GM21619 (cell line): ENCODE results near the gene GAL3ST1.
"Not testable (repeated sequence)": the region's sequence is repeated elsewhere in the genome, so short reads cannot be mapped to it uniquely, and the experiment has no call there.

Experiments
- ATAC-seq: cut with Tn5 transposase; IDR thresholded peaks from one replicate; pipeline ENCODE4 v1.9.1; 2021; ENCODE audit not compliant: unreplicated experiment

GAL3ST1 gene, protein sequence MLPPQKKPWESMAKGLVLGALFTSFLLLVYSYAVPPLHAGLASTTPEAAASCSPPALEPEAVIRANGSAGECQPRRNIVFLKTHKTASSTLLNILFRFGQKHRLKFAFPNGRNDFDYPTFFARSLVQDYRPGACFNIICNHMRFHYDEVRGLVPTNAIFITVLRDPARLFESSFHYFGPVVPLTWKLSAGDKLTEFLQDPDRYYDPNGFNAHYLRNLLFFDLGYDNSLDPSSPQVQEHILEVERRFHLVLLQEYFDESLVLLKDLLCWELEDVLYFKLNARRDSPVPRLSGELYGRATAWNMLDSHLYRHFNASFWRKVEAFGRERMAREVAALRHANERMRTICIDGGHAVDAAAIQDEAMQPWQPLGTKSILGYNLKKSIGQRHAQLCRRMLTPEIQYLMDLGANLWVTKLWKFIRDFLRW

DNA sequence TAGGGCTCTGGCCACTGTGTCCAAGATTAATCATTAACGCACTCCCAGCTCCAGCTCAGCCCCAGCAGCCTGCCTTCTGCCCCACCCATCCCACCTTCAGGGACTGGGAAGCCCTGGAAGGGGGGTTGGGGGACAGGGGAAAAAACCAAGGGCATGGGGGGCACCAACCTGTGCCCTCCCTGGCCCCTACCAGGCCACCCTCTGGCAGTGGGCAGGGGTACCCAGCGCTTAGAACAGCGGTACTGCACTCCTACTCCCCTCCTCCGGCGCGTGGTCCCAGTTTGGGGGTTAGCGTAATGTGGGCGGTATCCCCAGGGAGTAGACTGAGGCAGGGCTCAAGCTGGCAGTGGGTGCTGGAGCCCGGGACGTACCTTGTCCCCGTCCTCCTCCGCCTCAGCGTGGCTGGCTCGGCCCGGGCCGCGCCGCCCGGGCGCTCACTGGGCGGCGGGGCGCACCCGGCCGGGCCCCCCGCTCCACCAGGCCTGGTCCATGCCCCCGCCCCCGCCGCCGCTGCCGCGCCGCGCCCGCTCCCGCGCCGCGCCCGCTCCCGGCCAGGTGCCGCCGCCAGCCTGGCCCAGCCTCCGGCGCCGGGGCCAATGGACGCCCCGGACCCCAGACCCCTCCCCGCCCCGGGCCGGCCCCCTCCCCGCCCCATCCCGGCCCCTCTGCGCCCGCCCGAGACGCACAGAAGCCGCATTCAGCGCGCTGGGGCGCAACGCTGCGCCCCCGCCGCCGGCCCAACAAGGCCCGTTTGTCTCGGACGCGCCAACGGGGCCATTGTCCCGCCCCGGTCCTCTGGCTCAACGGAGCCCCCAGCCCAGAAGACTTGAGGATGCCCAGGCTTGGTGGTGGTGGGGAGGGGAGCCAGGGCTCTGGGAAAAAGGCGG, at the start of gene GAL3ST1:
TSS of gene GAL3ST1 (minus strand) at position 571 of the 887 bp plus-strand sequence. CDS start 17,273 bp downstream, outside the sequence.
- no peak for ATAC-seq

DNA sequence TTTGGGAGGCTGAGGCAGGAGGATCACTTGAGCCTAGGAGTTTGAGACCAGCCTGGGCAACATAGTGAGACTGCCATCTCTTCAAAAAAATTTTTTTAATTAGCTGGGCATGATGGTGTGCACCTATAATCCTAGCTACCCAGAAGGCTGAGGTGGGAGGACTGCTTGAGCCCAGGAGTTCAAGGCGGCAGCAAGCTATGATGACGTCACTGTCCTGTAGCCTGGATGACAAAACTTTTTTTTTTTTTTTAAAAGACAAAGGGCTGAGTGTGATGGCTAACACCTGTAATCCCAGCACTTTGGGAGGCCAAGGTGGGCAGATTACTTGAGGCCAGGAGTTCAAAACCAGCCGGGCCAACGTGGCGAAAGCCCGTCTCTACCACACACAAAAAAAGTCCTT, 45.4 kb upstream of the GAL3ST1 start:
- not testable (repeated sequence) for ATAC-seq

DNA sequence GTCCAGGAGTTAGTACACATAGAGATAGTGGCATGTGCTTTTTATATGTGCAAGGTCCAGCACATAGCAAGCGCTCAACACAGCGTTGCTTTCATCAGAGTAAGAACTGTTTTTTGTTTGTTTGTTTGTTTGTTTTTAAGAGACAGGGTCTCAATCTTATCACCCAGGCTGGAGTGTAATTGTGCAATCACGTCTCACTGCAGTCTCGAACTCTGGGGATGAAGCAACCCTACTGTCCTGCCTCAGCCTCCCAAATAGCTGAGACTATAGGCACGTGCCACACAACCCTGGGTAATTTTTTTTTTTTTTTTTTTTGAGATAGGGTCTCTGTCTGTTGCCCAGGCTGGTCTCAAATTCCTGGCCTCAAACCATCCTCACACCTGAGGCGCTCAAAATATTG, 43.4 kb upstream of the GAL3ST1 start:
- no peak for ATAC-seq

DNA sequence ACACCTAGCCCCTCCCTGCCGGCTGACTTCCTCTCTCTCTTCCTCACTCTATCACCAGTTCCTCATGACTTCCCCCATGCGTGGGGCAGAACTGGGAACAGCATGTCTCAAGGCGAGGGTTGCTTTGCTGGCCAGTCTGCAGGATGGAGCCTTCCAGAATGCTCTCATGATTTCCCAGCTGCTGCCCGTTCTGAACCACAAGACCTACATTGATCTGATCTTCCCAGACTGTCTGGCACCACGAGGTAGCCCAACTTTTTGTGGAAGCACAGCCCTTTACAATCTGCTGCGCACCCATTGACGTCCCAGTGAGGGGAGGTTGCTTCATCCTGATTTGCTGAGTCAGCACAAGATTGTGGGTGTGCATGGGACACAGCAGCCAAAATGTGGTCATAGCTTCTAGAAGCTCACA, 41.1 kb upstream of the GAL3ST1 start:
- ATAC-seq, result no peak

DNA sequence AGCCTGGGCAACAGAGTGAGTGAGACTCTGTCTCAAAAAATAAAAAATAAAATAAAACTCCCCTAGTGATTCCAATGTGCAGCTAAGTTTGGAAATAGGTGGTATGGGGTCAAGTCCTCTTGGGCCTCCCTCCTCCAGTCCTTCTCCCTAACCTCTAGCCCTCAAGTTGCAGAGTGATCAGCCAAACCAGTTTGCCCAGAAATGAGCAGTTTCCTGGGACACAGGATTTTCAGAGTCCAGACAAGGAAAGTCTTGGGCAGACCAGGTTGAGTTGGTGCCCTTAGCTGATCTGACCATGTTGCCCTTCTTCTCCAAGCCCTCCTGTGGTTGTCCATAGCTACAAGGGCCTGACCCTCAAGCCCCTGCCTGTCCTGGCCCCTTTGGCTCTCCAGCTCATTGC, 40.4 kb upstream of the GAL3ST1 start:
- ATAC-seq, result no peak

DNA sequence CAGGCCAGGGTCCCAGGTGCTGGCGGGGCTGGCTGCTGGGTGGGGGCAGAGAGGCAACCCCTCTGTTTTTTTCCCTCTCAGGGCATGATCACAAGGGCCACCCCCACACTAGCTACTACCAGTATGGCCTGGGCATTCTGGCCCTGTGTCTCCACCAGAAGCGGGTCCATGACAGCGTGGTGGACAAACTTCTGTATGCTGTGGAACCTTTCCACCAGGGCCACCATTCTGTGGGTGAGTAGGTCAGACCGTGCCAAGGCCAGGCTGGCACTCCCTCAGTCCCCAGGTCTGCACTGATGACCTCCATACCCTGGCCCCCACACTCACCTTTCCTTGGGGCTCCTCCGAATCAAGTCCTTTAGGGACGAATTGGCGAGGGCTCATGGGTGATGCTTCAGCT, 39.8 kb upstream of the GAL3ST1 start:
- ATAC-seq, result no peak

DNA sequence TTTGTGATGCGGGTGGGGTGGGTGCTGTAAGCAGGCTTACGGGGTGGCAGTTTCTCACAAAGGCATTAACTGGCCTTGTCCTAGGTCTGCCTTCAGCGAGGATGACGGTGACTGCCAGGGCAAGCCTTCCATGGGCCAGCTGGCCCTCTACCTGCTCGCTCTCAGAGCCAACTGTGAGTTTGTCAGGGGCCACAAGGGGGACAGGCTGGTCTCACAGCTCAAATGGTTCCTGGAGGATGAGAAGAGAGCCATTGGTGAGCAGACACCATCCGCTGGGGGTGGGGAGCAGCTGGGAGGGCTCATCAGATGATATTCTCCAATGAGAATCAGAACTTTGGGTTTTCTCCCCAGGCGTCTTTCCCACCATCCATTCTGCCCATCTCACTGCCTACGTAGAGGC, 38.3 kb upstream of the GAL3ST1 start:
- no peak for ATAC-seq

DNA sequence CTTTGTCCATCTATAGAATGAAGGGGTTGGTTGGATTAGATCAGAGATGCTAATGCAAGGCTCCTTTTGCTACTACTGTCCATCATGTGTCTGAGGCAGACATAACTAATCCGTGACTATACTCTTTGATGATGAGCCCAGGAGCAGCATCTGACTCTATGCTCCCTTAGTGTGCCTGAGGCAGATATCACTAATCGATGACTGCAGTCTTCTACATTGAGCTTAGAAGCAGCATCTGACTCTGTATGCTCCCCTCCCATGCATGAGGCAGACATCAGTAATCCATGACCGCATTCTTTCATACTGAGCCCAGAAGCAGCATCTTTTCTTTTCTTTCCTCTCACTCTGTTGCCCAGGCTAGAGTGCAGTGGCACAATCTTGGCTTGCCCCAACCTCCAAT, 36.7 kb upstream of the GAL3ST1 start:
- no peak for ATAC-seq

DNA sequence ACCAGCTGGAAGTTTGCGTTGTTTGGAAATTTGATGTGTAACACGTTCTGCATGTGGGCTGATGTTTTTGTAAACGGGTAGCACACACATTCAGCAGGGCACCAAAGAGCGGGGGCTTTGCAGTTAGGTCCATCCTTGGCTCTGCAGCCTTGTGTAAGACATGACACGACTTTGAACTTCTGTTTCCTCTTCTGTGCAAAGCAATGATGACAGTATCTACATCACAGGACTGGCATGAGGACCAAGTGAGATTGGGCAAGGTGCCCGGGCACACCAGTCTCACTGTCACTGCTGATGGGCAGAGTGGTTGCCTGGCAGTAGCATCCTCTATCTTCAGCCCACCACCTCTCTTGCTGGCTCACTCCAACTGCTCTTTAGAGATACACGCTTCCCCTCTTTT, 35.8 kb upstream of the GAL3ST1 start:
- no peak for ATAC-seq

DNA sequence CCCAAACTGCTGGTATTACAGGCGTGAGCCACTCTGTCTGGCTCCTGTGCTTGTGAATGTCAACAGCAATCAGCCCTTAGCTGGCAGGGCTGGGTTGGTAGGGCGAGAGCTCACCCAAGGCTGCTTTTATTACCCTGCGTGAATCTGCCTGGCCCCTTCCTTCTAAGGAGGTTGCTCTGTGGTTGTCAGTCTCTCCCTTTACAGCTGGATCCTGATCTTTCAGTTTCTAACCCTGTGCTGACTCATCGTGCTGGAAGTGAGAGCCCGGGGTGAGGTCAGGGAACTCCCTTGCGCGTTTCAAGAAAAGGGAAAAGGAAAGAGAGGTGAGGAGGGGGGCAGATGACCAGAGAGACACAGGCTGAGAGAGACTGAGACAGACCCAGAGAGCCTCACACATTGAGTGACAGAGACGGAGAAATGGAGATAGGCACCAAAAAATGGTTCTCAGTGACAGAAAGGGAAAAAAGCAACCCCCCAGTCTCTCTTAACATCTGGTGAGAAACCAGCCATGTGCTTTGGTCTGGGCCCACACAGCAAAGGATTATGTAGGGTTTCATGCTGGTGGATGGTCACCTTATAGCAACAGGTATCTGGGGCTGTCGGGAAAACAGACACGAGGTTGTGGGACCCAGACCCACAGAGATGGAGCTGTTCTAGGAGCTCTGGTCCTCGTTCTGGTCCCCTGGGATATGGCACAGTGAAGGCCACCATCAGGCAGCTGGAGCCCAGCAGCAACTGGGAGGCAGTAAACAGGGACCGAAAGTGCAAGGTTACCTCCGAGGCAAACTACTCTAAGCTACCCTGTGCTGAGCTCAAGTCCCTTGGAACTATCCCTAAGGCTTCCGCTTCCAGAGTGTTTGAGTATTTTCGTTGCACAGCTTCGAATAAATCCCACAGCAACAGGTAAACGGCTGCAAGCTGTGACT, 35.1 kb upstream of the GAL3ST1 start:
- ATAC-seq, result no peak

DNA sequence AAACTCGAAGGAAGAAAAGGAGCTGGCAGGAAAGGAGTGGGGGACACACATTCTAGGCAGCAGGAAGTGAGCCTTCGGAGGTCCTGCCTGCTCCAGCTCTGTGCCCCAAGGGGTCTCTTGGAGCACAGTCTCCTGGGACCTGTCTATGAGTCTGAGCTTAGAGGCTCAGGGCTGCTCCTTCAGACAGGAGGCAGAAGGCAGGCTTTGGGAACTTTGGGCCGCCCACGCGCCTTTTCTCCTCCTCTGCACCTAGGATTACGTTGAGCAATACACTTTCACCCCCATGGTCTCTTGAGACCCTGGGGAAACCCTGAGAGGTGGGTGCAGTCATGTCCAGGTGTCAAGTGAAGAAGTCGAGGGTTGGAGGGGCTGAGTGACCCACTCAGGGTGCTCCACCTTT, 33.5 kb upstream of the GAL3ST1 start:
- ATAC-seq, result no peak

DNA sequence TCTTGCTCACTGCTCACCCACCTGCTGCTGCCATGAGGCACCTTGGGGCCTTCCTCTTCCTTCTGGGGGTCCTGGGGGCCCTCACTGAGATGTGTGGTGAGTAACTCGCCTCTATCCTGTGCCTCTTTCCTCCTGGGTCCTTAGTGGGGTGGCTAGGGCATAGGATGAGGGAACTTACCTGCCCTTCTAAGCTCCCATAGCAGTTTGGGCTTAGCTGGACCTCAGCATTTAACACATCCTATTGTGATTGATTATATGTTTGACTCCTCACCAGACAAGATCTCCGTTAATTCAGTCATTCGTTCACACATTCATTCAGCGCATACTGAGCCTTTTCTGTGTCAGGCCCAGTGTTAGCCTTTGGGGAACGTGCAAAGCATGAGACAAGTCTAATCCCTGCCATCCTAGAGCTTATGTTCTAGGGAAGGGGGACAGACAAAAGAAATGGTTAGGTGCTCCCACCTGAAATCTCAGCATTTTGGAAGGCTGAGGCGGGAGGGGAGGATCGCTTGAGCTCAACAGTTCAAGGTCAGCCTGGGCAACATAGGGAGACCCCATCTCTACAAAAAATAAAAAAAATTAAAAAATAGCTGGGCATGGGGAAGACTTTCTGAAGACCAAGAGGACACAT, 33.0 kb upstream of the GAL3ST1 start:
- ATAC-seq, result peak; percentile 4

DNA sequence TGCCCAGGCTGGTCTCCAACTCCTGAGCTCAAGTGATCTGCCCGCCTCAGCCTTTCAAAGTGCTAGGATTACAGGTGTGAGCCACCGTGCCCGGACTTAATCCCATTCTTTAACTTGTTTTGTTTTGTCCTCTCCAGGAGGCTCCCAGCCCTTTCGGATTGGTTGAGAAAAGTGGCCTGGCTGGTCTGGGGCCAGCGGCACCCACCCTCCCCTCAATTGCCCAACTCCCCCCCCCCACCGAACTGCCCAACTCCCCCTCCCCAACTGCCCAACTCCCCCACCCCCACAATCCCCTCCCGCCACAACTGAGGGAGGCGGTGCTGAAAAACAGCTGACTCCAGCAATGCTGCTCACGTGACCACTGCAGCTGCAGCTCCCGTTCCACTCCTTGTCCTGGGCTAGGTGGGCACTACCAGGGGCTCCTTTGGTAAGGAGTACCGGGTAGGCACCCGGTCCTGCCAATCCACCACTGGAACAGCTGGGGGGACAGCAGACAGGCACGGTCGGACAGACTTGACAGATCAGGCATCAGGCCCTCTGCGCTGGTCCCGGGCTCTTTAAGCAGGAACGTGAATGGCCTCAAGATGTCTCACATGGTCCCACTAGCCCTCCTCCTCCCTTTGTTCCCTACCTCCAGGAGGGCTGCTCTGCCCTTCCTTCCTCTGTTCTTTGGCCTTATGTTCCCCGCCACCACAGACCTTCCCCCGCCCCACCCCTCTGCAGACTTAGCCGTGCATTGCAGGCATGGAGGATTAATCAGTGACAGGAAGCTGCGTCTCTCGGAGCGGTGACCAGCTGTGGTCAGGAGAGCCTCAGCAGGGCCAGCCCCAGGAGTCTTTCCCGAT, 32.2 kb upstream of the GAL3ST1 start, which contains the start of gene TCN2:
TSS of gene TCN2 (plus strand) at position 720 of the 845 bp plus-strand sequence. CDS start 158 bp downstream, outside the sequence.
- ATAC-seq, result peak; percentile 36

DNA sequence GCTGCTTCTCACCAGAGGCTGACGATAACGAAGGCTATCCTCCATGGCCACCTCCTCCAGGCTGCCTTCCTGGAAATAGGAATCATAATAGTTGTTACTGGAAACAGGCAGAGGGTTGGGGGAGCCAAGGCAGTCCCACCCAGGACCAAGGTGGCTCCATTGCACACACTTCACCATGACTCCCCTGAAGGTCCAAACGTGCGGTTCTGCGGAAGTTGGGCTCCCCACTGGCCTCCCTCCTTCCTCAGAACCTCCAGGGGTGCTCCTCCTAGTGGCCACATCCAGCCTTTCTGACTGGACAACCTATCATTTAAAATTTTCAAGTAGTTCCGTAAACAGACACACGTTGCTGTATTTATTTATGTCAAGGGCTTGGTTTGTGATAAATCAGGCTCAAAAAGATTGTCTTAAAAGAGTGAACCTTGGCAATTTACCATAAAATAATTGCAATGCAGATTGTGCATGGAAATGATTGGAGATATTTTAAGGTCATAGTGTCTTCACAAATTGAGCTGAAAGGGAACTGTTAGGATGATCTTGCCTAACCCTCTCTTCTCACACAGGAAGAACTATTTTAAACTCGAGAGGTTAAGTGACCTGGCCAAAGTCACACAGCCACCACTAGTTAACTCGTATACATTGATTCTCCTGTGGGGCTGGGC, 31.1 kb upstream of the GAL3ST1 start:
- no peak for ATAC-seq

DNA sequence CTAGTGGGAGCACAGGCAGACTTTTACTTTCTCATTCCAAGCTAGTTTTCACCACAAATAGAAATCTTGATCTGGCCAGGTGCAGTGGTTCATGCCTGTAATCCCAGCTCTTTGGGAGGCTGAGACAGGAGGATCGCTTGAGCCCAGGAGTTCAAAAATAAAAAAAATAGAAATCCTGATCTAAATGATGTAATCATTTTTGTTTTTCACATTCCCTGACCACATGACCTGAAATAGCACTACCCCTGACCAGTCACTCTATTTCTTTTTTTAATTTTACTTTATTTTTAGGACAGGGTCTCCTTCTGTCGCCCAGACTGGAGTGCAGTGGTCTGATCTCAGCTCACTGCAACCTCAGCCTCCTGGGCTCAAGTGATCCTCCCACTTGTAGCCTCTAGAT, 30.3 kb upstream of the GAL3ST1 start:
- no peak for ATAC-seq

DNA sequence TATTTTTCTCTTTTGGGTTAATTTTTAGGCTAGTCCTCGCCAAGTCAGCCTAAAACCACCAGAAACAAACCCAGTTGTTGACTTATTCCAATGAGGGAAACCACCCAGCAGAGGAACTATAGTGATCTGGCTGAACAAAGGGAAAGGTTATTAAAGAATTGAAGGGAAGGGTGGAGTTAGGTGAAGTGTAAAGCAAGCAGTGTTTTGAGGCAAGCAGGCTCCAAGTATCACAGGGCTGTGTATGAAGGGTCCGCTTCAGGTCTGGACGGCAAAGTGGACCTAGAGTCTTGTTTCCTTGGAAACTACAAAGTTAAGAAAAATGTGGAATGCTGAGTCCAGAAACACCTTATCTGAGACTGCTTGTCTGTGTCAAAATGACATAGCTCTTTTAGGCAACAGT, 29.3 kb upstream of the GAL3ST1 start:
- ATAC-seq, result no peak

DNA sequence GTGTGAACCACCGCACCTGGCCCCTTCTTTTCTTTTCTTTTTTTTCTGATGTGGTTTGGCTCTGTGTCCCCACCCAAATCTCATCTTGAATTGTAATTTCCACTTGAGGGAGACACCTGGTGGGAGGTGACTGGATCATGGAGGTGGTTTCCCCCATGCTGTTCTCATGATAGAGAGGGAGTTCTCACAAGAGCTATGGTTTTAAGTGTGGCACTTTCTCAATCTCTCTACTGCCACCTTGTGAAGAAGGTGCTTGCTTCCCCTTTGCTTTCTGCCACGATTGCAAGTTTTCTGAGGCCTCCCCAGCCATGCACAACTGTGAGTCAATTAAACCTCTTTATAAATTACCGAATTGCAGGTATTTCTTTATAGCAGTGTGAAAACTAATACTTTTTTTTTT, 27.6 kb upstream of the GAL3ST1 start:
- ATAC-seq, result no peak

DNA sequence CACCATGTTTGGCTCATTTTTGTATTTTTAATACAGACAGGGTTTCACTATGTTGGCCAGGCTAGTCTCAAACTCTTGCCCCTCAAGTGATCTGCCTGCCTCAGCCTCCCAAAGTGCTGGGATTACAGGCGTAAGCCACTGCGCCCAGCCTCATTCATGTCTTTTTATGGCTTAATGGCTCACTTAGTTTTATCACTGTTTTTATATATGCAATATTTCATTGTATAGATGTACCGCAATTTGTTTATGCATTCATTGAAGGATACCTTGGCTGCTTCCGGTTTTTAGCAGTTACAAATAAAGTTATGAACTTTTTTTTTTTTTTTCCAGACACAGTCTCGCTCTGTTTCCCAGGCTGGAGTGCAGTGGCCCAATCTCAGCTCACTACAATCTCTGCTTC, 27.0 kb upstream of the GAL3ST1 start:
- ATAC-seq, result no peak

DNA sequence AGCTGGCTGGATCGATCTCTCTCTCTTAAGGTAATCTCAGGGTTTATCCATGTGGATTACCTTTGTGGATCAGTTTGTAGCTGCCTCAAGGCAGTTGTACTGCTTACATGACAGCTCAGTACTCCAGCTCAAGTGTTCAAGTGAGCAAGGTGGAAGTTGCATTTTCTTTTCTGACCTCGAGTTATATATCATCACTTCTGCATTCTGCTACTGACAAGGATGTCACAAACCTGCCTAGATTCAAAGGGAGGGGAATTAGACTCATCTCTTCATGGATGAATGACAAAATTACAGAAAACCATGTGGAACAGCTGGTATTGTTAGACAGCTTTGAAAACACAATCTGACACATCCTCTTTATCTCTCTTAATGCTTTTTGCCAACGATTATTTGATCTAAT, 26.5 kb upstream of the GAL3ST1 start:
- no peak for ATAC-seq
